GM23338 (cell line): ENCODE data around the gene EYS. TPM values are rescaled to one million over a fixed set of nuclear protein-coding genes. Genes with fewer than 3 reads are reported as not detected.

Experiments used
- ATAC-seq: fragments of 200-7000 bp; cut with Tn5 transposase; 3 replicates; pipeline ENCODE4 v1.9.1; 2020
- DNase-seq: peaks from one replicate; pipeline ENCODE4 v3.0.0-alpha.2; 2015; ENCODE audit warnings: low spot score
- H2AFZ ChIP-seq: fragments of 200-600 bp; sonication (generic); 2 replicates; pipeline ENCODE4 v1.8.0; 2016; ENCODE audit warnings: antibody characterized with exemption, mild to moderate bottlenecking, moderate library complexity
- H3F3A ChIP-seq: fragments of 200-600 bp; sonication (generic); replicated peaks from 2 replicates; pipeline ENCODE4 v1.8.0; 2017; ENCODE audit warnings: antibody characterized with exemption, mixed run types, low read depth
- H3K27ac ChIP-seq: fragments of 200-600 bp; sonication (generic); 2 replicates; pipeline ENCODE4 v1.6.1; 2016; ENCODE audit warnings: low read depth
- H3K27me3 ChIP-seq: fragments of 200-600 bp; sonication (generic); 2 replicates; pipeline ENCODE4 v1.8.0; 2016; ENCODE audit warnings: mild to moderate bottlenecking, mixed run types, moderate library complexity; ENCODE audit not compliant: insufficient read depth
- H3K36me3 ChIP-seq: fragments of 200-600 bp; sonication (generic); 2 replicates; pipeline ENCODE4 v1.8.0; 2016; ENCODE audit warnings: mild to moderate bottlenecking; ENCODE audit not compliant: insufficient read depth
- H3K4me1 ChIP-seq: fragments of 200-600 bp; sonication (generic); 2 replicates; pipeline ENCODE4 v1.8.0; 2016; ENCODE audit warnings: mild to moderate bottlenecking, moderate library complexity; ENCODE audit not compliant: insufficient read depth
- H3K4me2 ChIP-seq: fragments of 200-600 bp; sonication (generic); 2 replicates; pipeline ENCODE4 v1.7.1; 2017; ENCODE audit warnings: mixed run types
- H3K4me3 ChIP-seq: fragments of 200-600 bp; sonication (generic); 2 replicates; pipeline ENCODE4 v1.6.1; 2016; ENCODE audit warnings: mixed run types
- H3K79me2 ChIP-seq: fragments of 200-600 bp; sonication (generic); replicated peaks from 2 replicates; pipeline ENCODE4 v1.8.0; 2017; ENCODE audit warnings: mild to moderate bottlenecking; ENCODE audit not compliant: insufficient read depth
- H3K9me2 ChIP-seq: fragments of 200-600 bp; sonication (generic); 2 replicates; pipeline ENCODE4 v1.8.0; 2017; ENCODE audit not compliant: insufficient read depth
- H4K20me1 ChIP-seq: fragments of 200-600 bp; sonication (generic); replicated peaks from 2 replicates; pipeline ENCODE4 v1.8.0; 2017; ENCODE audit warnings: mild to moderate bottlenecking; ENCODE audit not compliant: insufficient read depth
- H3K27ac Mint-ChIP-seq: 2 replicates; pipeline ENCODE4 v1.8.0; 2020; ENCODE audit warnings: inconsistent platforms, mild to moderate bottlenecking, moderate library complexity, mixed read lengths
- H3K27me3 Mint-ChIP-seq: 3 replicates; pipeline ENCODE4 v1.8.0; 2022; ENCODE audit warnings: low read depth, mild to moderate bottlenecking, moderate library complexity, mixed read lengths, inconsistent platforms; ENCODE audit not compliant: insufficient read depth, poor library complexity
- H3K36me3 Mint-ChIP-seq: 3 replicates; pipeline ENCODE4 v1.8.0; 2021; ENCODE audit warnings: low read depth, mild to moderate bottlenecking, inconsistent platforms, moderate library complexity, mixed read lengths
- H3K4me1 Mint-ChIP-seq: 3 replicates; pipeline ENCODE4 v1.8.0; 2020; ENCODE audit warnings: mild to moderate bottlenecking, inconsistent platforms, mixed read lengths
- H3K4me3 Mint-ChIP-seq: 3 replicates; pipeline ENCODE4 v1.8.0; 2021; ENCODE audit warnings: moderate library complexity, mild to moderate bottlenecking, inconsistent platforms, mixed read lengths
- H3K9me3 Mint-ChIP-seq: 3 replicates; pipeline ENCODE4 v1.8.0; 2020; ENCODE audit warnings: moderate library complexity, mild to moderate bottlenecking, inconsistent platforms, mixed read lengths
- CREB1 ChIP-seq: fragments of 250-450 bp; sonication (Bioruptor Pico); IDR thresholded peaks from 2 replicates; pipeline ENCODE4 v1.5.0; 2020; ENCODE audit warnings: low read depth, mild to moderate bottlenecking, moderate library complexity
- EZH2 ChIP-seq: fragments of 200-600 bp; sonication (generic); IDR thresholded peaks from one replicate; pipeline ENCODE4 v1.8.0; 2017; ENCODE audit warnings: antibody characterized with exemption, mild to moderate bottlenecking, low read depth; ENCODE audit not compliant: unreplicated experiment
- EZH2phosphoT487 ChIP-seq: fragments of 200-600 bp; sonication (generic); IDR thresholded peaks from one replicate; pipeline ENCODE4 v1.8.1; 2018; ENCODE audit warnings: antibody characterized with exemption; ENCODE audit not compliant: unreplicated experiment
- JUNB ChIP-seq: IDR thresholded peaks from one replicate; pipeline ENCODE4 v1.6.1; 2016; ENCODE audit warnings: antibody characterized with exemption; ENCODE audit not compliant: unreplicated experiment
- NANOG ChIP-seq: IDR thresholded peaks from 2 replicates; pipeline ENCODE4 v1.6.1; 2016; ENCODE audit warnings: antibody characterized with exemption, borderline replicate concordance
- POLR2AphosphoS5 ChIP-seq: IDR thresholded peaks from 2 replicates; pipeline ENCODE4 v1.6.1; 2016; ENCODE audit warnings: antibody characterized with exemption, low read depth
- STAT1 ChIP-seq: IDR thresholded peaks from one replicate; pipeline ENCODE4 v1.6.1; 2016; ENCODE audit warnings: antibody characterized with exemption; ENCODE audit not compliant: unreplicated experiment
- ZNF114 ChIP-seq: fragments of 250-450 bp; sonication (Bioruptor Pico); IDR thresholded peaks from 2 replicates; pipeline ENCODE4 v1.5.0; 2020; ENCODE audit warnings: mild to moderate bottlenecking, moderate library complexity
- ZNF331 ChIP-seq: fragments of 250-450 bp; sonication (Bioruptor Pico); IDR thresholded peaks from 2 replicates; pipeline ENCODE4 v1.5.0; 2020; ENCODE audit warnings: low read depth, mild to moderate bottlenecking, moderate library complexity
- polyA plus RNA-seq: library from polyadenylated mRNA; unstranded; fragments of >200 nt; fragmentation: Nextera tagmentation; extraction: Ambion mirVana; gene quantifications from 2 replicates; pipeline ENCODE4 v1.2.1, GENCODE V29; 2016
- total RNA-seq: library from RNA; depleted of rRNA; stranded (reverse); fragments of >200 nt; shearing (Covaris generic); gene quantifications from 2 replicates; pipeline ENCODE4 v1.2.3, GENCODE V29; 2014
- TF ChIP-seq, protein P1 (sequence below), 2 experiments: fragments of 200-600 bp in 1 of 2; sonication (generic) in 1 of 2; conservative IDR thresholded peaks; 2 replicates each; pipeline versions ENCODE4 v1.5.1 to v1.6.1; 2016 to 2017; ENCODE audit warnings: antibody characterized with exemption in 2 of 2, low read depth in 2 of 2, mild to moderate bottlenecking in 2 of 2, moderate library complexity in 1 of 2
- TF ChIP-seq, protein P2 (sequence below): IDR thresholded peaks from one replicate; pipeline ENCODE4 v1.6.1; 2018; ENCODE audit warnings: antibody characterized with exemption; ENCODE audit not compliant: unreplicated experiment
- TF ChIP-seq, protein P3 (sequence below): IDR thresholded peaks from 2 replicates; pipeline ENCODE4 v1.6.1; 2016; ENCODE audit warnings: antibody characterized with exemption

The EYS gene
- total and polyA plus RNA-seq, 2 experiments from 2014 or later: 0.38 to 0.52 TPM

DNA sequence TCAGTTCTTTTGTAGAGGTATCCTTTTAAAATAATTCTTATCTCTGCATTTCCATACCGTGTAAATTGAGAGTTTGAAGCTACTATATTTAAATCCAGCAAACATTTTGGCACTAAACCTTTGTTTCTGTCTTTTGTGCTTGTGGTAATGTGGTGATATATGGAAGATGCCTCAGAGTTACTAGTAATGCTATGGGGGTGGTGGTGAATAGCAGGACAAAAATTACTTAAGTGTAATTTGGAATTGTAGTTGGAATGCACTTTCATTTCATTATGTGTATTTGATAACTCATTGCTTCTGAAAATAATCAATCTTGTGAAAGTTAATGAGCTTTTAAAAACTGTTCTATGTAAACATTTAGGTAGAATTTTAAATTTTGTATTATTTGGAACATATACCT, 1666.9 kb downstream of the EYS start (continued):
- TF ChIP-seq, protein P1, sequence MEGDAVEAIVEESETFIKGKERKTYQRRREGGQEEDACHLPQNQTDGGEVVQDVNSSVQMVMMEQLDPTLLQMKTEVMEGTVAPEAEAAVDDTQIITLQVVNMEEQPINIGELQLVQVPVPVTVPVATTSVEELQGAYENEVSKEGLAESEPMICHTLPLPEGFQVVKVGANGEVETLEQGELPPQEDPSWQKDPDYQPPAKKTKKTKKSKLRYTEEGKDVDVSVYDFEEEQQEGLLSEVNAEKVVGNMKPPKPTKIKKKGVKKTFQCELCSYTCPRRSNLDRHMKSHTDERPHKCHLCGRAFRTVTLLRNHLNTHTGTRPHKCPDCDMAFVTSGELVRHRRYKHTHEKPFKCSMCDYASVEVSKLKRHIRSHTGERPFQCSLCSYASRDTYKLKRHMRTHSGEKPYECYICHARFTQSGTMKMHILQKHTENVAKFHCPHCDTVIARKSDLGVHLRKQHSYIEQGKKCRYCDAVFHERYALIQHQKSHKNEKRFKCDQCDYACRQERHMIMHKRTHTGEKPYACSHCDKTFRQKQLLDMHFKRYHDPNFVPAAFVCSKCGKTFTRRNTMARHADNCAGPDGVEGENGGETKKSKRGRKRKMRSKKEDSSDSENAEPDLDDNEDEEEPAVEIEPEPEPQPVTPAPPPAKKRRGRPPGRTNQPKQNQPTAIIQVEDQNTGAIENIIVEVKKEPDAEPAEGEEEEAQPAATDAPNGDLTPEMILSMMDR (conservative IDR thresholded peaks at IDR 0.05; ENCODE audit: low read depth in 2 of 2): no peak
- TF ChIP-seq, protein P2, sequence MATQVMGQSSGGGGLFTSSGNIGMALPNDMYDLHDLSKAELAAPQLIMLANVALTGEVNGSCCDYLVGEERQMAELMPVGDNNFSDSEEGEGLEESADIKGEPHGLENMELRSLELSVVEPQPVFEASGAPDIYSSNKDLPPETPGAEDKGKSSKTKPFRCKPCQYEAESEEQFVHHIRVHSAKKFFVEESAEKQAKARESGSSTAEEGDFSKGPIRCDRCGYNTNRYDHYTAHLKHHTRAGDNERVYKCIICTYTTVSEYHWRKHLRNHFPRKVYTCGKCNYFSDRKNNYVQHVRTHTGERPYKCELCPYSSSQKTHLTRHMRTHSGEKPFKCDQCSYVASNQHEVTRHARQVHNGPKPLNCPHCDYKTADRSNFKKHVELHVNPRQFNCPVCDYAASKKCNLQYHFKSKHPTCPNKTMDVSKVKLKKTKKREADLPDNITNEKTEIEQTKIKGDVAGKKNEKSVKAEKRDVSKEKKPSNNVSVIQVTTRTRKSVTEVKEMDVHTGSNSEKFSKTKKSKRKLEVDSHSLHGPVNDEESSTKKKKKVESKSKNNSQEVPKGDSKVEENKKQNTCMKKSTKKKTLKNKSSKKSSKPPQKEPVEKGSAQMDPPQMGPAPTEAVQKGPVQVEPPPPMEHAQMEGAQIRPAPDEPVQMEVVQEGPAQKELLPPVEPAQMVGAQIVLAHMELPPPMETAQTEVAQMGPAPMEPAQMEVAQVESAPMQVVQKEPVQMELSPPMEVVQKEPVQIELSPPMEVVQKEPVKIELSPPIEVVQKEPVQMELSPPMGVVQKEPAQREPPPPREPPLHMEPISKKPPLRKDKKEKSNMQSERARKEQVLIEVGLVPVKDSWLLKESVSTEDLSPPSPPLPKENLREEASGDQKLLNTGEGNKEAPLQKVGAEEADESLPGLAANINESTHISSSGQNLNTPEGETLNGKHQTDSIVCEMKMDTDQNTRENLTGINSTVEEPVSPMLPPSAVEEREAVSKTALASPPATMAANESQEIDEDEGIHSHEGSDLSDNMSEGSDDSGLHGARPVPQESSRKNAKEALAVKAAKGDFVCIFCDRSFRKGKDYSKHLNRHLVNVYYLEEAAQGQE: no peak
- TF ChIP-seq POLR2AphosphoS5: no peak
- no peak for TF ChIP-seq JUNB
- no peak for TF ChIP-seq ZNF114 (CRISPR knock-in tag)

DNA sequence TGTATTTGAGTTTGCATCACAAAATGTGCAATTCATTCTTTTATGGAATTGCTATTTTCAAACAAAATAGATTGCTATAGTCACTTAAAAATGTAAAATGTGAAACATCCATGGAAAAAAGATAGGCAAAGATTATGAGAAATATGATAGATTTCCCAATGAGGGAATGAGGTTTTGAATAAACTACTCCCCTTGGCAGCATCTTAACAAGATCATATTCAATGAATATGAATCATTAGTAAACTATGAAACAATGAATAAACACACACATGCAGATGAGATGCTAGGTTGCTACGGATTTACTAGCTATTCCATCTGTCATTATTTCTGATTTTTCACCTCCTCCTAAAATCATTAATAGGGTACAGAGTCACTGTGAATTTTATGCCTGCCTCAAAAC, 1669.6 kb downstream of the EYS start:
- no peaks in the 10 kb centered on the region for H3K9me3 Mint-ChIP-seq
- ATAC-seq: no peak
- Histone ChIP-seq H3K4me2 (no peak overlapping the region), H3K27ac (no peak overlapping the region), H3K4me3 (no peak overlapping the region), H2AFZ (no peak overlapping the region), H3K9me2 (peaks cover under 1% of the 10 kb centered on the region; the same call in 1 of the 2 replicates), H3K79me2 (no peaks in the 10 kb centered on the region), H4K20me1 (no peaks in the 10 kb centered on the region), H3K36me3 (no peaks in the 10 kb centered on the region), H3F3A (no peaks in the 10 kb centered on the region), H3K4me1 (no peaks in the 10 kb centered on the region), H3K27me3 (no peaks in the 10 kb centered on the region)
- no peak for DNase-seq
- H3K4me3 Mint-ChIP-seq: no peak overlapping the region
- H3K27me3 Mint-ChIP-seq: peaks cover 2% of the 10 kb centered on the region
- H3K4me1 Mint-ChIP-seq: no peaks in the 10 kb centered on the region
- H3K27ac Mint-ChIP-seq: no peak overlapping the region
- no peaks in the 10 kb centered on the region for H3K36me3 Mint-ChIP-seq
- no peak for TF ChIP-seq CREB1 (CRISPR knock-in tag)
- TF ChIP-seq POLR2AphosphoS5: no peak
- TF ChIP-seq EZH2phosphoT487: no peak
- no peak for TF ChIP-seq ZNF114 (CRISPR knock-in tag)
- no peak for TF ChIP-seq STAT1
- TF ChIP-seq, protein P3, sequence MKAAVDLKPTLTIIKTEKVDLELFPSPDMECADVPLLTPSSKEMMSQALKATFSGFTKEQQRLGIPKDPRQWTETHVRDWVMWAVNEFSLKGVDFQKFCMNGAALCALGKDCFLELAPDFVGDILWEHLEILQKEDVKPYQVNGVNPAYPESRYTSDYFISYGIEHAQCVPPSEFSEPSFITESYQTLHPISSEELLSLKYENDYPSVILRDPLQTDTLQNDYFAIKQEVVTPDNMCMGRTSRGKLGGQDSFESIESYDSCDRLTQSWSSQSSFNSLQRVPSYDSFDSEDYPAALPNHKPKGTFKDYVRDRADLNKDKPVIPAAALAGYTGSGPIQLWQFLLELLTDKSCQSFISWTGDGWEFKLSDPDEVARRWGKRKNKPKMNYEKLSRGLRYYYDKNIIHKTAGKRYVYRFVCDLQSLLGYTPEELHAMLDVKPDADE: no peak
- no peak for TF ChIP-seq EZH2
- TF ChIP-seq JUNB: no peak
- TF ChIP-seq, protein P2: no peak
- TF ChIP-seq ZNF331 (CRISPR knock-in tag): no peak
- TF ChIP-seq, protein P1 (conservative IDR thresholded peaks at IDR 0.05; ENCODE audit: low read depth in 2 of 2): no peak
- TF ChIP-seq NANOG: no peak
